ENCODE results near the gene NKX6-2.
"Not testable (repeated sequence)": the region's sequence is repeated elsewhere in the genome, so short reads cannot be mapped to it uniquely, and the experiment has no call there.

Gene NKX6-2

DNA sequence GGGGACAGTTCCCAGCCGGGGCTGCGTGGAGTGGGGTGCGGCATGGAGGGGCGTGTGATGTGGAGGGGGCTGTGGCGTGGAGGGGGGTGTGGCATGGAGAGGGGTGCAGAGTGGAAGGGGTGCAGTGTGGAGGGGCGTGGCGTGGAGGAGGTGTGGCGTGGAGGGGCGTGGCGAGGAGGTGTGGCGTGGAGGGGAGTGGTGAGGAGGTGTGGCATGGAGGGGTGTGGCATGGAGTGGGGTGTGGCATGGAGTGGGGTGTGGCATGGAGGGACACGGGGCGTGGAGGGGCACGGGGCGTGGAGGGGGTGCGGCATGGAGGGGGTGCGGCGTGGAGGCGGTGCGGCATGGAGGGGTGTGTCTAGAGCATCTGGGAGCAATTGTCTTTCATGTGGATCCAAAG is 33.6 kb downstream of the NKX6-2 start:
- DNase-seq, result no peak

DNA sequence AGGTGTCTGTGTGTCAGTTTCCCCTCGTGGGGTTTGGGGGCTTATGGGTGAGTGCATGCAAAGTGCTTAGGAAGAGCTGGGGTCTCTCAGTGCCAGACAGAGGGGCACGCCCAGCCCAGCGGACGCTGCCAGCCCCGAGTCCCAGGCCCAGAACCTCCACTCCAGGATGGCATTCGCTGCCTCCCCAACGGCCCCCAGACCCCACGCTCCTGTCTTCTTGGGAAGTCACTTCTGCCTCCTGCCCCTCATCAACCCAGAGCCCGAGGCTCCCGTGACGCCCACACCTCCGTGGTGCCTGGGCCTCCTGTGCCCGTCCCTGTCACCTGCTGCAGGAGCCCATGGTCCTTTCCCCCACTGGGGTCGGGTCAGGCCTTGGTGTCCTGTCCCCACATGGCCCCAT is 35.0 kb downstream of the NKX6-2 start:
- DNase-seq, result no peak

DNA sequence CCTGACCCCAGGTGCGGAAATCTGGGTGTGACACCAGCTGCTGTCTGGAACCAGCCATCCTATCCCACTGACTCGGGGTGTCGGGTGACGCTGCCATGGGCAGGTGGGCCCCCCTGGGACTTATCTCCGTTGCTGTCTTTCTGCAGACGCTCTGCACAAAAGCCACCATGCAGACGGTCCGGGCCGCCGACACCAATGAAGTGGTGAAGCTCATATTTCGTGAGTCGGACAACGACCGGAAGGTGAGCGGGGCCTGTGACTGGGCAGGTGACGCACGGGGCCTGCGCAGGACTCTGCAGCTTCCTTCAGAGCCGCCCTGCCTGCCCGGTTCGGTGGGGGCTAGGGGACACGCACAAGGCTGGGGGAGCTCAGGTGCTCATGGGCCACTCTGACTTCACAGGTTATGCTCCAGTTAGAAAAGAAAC is 36.6 kb downstream of the NKX6-2 start:
- DNase-seq, result no peak

- no peak for DNase-seq
Observed at GRCh38 chr10:132748545-132749370, 37.2 kb downstream of the NKX6-2 start.

- DNase-seq, result no peak
Observed at GRCh38 chr10:132748135-132748534, 37.8 kb downstream of the NKX6-2 start.

DNA sequence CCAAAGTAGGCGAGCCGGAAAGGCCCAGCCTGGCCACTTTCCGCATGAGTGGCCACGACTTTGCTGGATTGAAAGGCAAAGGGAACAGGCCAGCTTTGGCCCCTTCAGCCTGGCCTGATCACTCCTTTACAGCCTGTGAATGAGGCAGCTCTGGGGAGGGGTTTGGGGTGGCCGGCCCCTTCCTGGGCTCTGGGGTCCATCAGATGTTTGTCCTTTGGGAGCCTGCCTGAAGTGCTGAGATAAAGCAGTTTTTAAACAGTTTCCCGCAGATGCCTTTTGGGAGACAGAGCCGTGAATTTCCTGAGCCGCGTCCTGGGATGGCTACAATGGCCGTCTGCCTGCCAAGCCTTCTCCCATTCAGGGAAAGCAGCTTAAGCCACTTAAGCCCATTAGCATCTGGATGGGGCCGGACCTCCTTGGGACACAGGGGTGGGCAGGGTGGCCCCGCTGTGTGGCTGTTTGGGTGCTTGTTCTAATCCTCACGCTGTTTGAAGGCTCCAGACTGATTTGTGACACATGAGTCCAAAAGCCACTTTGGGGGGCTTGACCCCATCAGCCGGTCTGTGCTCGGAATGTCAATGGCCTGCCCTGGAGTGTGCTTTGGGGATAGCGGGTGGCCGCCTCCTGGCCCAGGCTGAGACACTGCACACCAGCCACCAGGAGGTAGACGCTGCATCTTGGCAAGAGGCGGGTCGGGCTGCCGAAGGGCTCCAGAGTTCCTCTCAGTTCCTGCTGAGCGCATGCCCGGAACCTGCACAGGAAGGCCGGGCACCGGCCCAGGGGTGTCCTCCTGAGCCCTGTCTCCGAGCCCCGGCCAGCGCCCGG is 38.9 kb downstream of the NKX6-2 start:
- DNase-seq, result no peak

- DNase-seq, result no peak
Observed at GRCh38 chr10:132746386-132746785, 39.6 kb downstream of the NKX6-2 start.

DNA sequence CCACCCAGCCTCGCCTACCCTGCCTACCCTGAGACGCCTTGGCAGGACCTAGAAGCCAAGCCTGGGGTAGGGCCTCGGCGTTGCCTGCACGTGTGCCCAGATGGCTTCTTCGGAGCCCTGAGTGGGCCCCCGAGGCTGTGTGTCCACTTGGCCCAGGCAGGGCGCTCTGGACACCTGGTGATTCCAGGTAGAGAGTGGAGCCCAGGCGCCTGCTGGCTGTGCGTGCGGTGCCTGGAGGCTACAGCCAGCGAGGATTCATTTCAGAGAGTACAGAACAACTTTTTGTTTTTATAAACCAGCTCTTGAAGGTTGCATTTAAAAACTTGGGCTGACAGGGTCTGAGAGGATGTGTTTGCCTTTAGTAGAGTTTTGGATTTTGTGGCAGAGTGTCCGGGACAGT is 40.0 kb downstream of the NKX6-2 start:
- no peak for DNase-seq

DNA sequence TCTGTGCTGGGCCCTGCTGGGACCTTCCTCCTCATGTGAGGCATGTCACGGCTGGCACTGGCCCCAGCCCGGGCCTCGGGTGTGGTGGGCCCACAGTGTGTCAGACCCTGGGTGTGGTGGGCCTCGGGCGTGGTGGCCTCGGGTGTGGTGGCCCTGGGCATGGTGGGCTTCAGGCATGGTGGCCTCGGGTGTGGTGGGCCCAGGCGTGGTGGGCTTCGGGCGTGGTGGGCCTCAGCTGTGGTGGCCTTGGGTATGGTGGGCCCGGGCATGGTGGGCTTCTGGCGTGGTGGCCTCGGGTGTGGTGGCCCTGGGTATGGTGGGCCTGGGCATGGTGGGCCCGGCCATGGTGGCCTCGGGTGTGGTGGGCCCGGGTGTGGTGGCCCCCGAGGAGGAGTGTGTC is 40.4 kb downstream of the NKX6-2 start:
- DNase-seq, result no peak

DNA sequence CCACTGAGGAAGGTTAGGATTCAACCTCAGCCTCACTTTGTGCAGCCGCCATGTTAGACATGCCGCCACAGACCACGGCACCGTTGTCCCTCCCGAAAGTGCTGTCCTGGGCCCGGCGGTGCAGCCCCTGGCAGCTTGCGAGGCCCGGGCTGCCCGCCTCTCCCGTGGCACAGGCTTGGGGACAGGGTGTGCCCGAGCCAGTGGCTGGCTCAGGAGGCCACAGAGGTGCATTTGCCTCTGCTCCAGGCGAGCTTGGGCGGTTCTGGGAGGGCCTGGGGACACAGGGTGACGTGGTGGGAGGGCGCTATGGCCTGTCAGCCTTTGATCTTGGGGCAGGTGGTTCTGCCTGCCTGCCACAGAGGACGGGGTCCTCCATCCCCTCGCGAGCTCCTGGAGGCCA is 41.1 kb downstream of the NKX6-2 start:
- no peak for DNase-seq

- no peak for DNase-seq
Observed at GRCh38 chr10:132743925-132744490, 41.9 kb downstream of the NKX6-2 start.

- DNase-seq, result not testable (repeated sequence)
Observed at GRCh38 chr10:132743196-132743924, 42.6 kb downstream of the NKX6-2 start.

DNA sequence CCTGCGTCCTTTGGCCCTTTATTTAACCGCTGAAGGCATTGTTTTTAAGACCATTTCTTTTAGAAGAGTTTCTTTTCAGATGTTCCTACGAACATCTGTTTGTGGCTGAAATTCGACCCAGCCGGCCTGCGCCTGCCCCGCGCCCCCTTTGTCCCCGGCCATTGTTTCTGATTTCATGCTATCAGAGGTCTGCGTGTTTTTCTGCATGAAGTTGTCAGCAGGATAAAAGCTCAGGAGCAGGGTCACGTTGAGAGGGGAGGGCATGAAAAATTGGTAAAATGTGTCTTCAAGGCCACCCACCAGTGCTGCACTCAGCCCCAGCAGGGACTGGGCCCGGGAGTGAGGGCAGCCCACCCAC is 43.1 kb downstream of the NKX6-2 start:
- no peak for DNase-seq

GRCh38 chr10:132742167-132742836 is 43.6 kb downstream of the NKX6-2 start:
- DNase-seq, result no peak

- no peak for DNase-seq
Observed at GRCh38 chr10:132740588-132740987, 45.4 kb downstream of the NKX6-2 start.

- DNase-seq, result no peak
Observed at GRCh38 chr10:132739225-132739613, 46.7 kb downstream of the NKX6-2 start.

GRCh38 chr10:132738454-132739224 is 47.3 kb downstream of the NKX6-2 start:
- DNase-seq, result no peak

- DNase-seq, result no peak
Observed at GRCh38 chr10:132737390-132738048, 48.4 kb downstream of the NKX6-2 start.

DNA sequence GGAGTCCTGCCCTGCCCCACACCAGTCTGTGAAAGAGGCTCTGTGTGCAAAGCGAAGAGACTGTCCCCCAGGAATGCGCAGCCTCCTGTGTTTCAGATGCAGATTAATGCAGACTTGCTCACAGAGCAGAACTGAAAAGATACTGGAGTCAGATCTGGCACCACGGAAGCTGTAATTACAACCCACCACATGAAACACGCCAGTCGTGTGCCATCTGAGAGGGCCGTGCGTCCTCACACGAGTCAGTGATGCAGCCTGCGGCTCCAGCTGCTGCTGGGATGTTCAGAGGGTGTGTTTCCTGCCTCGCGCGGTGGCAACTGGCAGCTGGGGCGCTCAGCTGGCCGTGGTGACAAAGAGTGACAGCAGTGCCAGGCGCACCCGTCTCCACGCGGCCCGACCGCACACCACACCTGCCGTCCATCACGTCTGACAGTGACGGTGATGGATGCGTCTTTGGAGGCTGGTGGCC is 50.0 kb downstream of the NKX6-2 start:
- no peak for DNase-seq

- DNase-seq, result no peak
Observed at GRCh38 chr10:132735341-132735775, 50.6 kb downstream of the NKX6-2 start.

DNA sequence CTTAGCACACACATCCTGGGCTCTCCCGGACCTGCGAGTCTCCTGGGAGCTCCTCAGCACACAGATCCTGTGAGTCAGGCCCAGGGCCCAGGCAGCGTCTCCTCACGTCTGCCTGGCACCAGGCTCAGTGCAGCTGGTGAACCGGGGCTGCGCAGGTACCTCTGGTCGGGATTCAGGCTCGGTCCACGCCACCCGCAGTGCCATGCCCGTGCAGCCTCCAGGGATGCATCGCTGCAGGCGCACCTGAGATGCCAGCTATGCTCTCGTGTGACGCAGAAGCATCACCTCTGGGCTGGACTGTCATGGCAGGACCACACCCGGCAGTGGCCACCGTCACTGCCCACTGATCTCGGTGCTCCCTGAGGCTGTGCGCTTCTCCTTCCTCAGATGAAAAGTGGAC is 52.0 kb downstream of the NKX6-2 start:
- DNase-seq, result no peak
